EL (cell line): ENCODE measurements around the gene CNTNAP2.
"Not testable (repeated sequence)": the region's sequence is repeated elsewhere in the genome, so short reads cannot be mapped to it uniquely, and the experiment has no call there.

ENCODE experiments used
- DNase-seq: peaks from one replicate; pipeline ENCODE4 v3.0.0-alpha.2; 2016

Gene CNTNAP2

DNA sequence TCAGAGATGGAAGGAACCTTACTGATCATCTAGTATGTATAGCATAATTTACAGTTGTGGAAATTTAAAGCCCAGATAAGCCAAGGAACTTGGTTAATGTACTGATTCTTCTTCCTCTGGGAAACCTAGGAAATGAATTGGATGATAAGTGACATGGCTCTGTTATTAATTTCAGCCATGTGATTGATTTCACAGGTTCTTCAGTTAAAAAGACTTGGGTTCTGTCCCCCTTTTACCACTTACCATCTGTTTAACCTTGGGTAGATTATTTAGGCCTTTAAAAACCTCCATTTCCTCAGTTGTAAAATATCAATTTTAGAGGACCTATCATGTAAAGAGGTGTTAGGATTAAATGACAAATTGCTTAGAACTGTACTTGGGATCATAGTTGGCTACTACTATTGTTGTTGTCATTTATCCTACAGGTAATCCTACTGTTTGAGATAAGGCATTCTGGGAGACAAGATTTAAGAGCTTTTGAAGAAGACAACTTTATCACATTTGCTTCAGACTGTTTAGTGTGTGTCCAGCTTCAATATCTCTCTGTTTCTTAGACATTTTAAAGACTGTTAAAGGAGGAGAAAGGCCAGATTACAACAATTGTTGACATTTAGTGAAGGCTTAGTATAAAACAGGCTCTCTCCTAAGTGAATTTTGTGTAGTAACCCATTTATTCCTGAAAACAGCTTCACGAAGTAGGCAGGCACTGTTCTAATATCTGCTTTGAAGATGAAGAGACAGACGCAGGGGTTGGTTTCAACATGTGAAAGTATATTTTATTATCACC lies 1476.9 kb downstream of the CNTNAP2 start:
- no peak for DNase-seq

- DNase-seq = peak; percentile 5
Measured at GRCh38 chr7:147595042-147595441, 1478.4 kb downstream of the CNTNAP2 start.

GRCh38 chr7:147598687-147599086 lies 1482.1 kb downstream of the CNTNAP2 start:
- DNase-seq = not testable (repeated sequence)

- no peak for DNase-seq
Measured at GRCh38 chr7:147605323-147605722, 1488.7 kb downstream of the CNTNAP2 start.

GRCh38 chr7:147607157-147607800 lies 1490.7 kb downstream of the CNTNAP2 start:
- DNase-seq = no peak

GRCh38 chr7:147611431-147611830 lies 1494.8 kb downstream of the CNTNAP2 start:
- no peak for DNase-seq

- no peak for DNase-seq
Measured at GRCh38 chr7:147635288-147635687, 1518.7 kb downstream of the CNTNAP2 start.

DNA sequence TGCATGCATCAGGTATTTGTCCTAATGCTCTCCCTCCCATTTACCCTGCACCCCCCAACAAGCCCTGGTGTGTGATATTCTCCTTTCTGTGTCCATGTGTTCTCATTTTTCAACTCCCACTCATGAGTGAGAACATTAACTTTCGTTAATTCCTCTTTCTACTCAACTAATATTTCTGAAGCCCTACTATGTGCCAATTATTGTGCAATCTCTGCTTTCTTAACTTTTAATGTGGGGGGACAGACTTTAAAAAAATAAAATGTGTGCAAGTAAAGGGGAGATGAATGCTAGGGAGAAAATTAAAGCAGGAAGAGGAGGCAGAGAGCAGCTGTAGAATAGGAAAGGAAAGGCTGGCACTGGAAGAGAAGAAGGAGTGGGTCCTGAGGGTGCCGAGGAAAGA lies 1520.0 kb downstream of the CNTNAP2 start:
- DNase-seq = no peak

DNA sequence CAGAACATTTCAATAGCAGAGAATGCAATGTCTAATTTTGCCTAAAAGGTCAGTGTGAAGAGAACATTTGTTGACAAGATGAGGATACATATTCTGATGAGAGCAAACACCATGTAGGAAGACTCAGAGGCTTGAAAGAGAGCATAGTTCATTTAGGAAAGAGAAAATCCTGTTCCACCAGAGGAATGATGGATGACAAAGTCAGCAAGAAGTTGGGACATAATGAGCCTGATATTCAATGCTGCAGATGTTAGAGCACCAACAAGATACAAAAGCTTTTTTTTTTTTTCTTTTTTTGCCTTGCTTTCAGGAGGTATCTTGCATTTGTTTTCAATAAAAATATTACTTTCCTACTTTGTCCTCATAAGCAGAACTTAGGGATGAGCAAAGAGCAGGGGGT lies 1522.0 kb downstream of the CNTNAP2 start:
- no peak for DNase-seq

GRCh38 chr7:147639037-147639436 lies 1522.4 kb downstream of the CNTNAP2 start:
- DNase-seq = no peak

GRCh38 chr7:147639751-147640150 lies 1523.2 kb downstream of the CNTNAP2 start:
- DNase-seq = no peak

GRCh38 chr7:147640821-147641220 lies 1524.2 kb downstream of the CNTNAP2 start:
- no peak for DNase-seq

DNA sequence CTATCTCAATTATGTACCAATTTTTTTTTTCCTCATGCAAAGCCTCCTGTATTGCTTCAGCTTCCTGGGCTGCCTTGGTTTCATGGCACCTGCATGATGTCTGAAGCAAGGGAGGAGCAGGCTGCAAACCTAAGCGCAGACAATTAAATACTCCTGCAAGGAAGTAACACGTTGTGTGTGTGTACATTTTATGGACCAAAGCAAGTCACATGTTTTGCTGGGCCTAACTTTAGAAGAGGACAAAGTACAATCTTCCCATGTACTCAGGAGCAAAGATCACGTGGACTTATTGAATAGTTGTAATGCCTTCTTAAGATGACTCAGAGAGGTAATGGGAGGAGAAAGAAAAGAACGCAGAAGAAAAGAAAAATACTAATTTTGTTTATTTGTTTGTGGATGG lies 1530.0 kb downstream of the CNTNAP2 start:
- DNase-seq = no peak

- no peak for DNase-seq
Measured at GRCh38 chr7:147650991-147651390, 1534.4 kb downstream of the CNTNAP2 start.

- DNase-seq = no peak
Measured at GRCh38 chr7:147651601-147652000, 1535.0 kb downstream of the CNTNAP2 start.

DNA sequence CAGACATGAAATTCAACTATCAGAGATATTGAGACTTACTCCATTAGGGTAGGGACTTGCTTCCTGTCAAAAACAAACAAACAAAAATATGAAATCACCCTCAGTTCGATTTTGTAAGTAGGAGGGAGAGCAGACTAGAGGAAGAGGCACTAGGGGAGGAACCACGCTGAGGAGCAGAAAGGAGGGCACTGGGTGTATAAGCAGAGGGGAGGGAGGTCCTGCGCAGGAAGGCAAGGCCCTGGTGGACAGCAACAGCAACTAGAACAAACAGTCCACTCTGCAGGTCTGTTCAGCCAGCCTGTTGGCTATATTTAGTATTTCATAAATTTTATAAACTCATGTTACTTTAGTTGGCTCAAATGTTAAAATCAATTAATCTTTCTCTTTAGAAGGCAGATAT lies 1536.9 kb downstream of the CNTNAP2 start:
- DNase-seq = no peak

- no peak for DNase-seq
Measured at GRCh38 chr7:147658392-147658967, 1541.9 kb downstream of the CNTNAP2 start.

- no peak for DNase-seq
Measured at GRCh38 chr7:147659036-147659995, 1542.7 kb downstream of the CNTNAP2 start.

DNA sequence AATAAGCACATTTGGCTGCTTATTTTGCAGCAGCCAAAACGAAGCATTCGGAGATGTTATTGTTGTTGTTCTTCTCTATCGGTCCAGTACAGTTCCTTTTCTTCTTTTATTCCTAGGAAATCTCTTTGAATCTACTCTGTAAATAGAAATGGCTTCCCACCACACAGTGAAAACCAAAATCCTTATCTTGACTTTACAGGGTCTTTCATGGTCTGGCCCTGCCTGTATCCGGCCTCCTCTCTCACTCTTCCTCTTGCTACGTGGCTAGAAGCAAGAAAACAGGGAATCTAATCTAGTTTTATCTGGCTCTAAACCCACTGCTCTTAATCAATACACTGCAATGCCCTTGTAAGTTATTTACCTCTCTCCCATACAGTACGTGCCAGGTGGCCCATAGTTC lies 1547.9 kb downstream of the CNTNAP2 start:
- no peak for DNase-seq

DNA sequence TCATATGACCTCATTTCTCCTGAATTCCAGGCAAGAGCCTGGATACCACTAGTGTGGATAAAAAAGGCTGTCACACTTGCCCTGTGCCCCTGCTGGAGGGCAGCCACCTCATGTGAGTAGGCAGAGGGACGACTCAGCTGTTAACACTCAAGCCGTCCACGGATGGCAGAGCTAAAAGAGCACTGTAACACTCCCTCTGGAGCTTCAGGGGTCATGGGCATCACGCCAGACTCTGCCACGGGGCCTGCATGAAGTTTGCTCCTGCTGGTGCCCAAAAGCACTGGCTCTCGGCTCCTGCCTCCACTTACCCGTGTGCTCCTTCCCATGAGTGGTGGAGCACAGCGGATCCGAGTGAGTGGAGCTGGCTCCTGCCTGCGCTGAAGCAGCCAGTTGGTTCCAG lies 1554.2 kb downstream of the CNTNAP2 start:
- peak; percentile 2 for DNase-seq

DNA sequence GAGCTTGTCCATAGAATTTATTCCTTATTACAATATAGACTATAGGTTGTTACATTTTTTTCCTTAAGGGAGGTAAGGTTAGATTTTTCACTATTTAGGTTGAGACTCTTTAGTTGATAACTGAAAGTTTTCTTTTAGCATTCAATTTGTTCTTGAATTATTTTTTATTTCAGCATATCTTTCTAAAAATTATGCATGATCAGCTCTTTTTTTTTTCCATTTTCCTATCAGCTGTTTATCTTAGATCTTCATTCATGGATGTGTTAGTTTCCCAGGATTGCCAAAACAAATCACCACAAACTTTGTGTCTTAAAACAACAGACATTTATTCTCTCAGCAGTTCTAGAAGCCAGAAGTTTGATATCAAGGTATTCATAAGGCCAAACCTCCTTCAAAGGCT lies 1558.1 kb downstream of the CNTNAP2 start:
- no peak for DNase-seq

DNA sequence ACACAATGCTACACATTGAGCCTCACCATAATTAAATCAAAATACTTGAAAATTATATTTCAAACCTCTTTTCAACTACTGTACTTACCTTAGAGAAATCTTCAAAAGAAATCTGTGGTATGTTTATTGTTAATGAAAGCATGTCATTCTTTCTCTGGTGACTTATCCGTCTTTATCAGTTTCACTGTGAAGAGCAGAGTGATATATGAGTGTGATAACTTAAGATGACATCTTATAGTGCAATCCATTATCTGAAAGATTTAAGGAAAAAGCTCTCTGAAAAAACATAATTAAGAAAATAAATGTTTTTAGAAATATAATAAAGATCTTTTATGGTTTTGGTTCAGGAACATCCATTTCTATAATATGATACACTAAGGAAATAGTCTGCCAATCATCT lies 1562.3 kb downstream of the CNTNAP2 start:
- DNase-seq = no peak

DNA sequence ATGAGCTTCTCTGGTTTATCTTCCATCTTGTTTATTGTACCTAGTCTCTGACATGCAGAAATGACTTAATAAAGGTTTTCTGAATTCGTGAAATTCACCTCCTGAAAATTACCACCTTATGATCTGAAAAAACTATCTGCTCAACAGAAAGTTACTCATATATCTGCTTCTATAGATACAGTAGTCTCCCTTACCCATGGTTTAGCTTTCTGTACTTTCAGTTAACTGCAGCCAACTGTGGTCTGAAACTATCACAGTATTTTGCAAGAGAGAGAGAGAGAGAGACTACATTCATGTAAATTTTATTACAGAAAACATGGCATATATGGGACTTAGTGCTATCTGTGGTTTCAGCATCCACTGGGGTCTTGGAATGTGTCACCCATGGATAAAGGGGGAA lies 1564.9 kb downstream of the CNTNAP2 start:
- no peak for DNase-seq
